ENCODE data around the gene CCR6.

Gene CCR6

DNA sequence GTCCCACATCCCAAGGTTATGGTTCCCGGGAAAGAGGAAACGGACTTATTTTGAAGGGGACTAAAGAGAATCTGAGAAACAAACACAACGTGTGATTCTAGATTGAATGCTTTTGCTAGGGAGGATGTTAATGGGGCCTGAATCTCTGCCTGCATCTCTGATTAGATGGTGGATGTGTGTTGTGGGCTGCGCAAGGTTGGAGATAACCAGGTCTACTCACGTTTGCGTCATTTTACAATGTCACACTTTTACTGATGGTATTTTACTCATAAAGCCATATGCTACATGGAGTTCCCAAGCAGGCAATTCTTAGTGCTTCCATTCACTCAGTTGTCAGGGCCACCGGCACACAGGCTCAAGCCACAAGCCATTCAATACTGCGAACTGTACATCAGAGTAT lies 23.2 kb upstream of the CCR6 start:
- no peak for DNase-seq

DNA sequence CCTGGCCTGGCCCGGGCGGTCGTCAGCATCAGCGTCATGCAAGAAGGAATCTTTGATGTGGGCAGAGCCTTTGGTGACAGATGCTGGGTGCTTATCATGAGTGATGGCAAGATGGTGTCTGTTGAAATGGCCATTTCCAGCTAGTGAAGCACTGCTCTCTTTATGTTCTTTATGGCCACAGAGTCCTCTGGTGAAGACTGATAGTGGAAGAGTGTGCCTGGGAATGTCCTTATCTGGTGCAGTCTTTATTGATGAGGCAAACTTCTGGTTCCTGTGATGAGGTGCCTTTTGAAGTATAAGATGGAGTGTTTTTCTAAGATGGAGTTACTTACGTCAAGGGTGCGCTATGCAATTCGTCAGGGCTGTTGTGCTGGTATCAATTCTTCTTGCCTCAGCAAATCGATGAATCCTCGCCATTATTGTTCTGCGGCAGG lies 22.6 kb upstream of the CCR6 start:
- no peak for DNase-seq

DNA sequence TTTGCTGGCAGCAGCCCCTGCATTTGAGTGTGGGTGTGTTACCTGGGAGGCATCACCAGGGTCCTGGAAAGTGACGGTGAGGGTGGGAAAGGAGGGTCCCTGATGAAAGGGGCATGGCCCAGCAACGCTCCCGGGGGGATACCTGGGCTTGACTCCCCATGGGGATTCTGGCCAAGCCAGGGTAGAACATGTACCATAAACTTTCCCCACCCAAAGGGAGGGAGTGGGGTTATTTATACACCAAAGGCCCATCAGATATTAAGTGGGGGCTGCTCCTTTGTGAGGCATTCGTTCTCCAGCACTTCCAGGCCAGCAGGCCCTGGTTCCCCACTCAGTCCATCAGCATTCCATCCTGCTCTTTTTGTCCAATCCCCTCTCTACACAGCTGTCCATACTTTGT lies 20.6 kb upstream of the CCR6 start:
- no peak for DNase-seq

DNA sequence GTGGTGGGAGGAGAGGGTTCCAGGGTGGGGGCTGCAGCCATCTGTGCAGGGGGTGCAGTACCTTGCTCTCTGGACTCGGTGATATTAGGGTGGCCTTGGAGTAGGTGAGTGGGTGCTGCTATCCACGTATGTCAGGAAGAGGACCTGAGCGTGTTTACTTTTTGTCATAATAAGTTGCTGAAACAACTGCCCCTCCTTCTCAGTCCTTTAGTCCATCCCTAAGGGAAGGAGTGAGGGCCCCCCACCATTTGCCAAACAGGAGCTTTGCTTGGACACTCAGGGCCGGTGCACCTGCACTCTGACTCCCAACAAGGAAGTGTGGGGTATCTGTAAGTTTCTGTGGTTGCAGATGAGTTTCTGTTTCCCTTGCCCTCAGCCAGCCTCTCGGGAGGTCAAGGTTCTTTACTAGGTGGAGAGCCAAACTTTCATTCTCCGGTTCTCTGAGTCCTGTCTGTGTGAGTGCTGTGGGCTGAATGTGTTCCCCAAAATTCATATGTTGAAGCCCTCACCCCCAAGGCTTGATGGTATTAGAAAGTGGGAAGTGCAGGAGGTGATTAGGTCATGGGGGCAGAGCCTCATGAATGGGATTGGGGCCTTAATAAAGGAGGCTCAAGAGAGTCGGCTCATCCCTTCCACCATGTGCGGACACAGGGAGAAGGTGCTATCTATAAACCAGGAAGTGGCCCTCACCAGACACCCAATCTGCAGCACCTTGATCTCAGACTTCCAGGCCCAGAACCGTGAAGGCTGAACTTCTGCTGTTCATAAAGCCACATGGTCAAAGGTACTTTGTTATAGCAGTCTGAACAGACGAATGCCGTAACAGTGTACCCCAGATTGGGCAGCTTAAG lies 19.6 kb upstream of the CCR6 start:
- DNase-seq = no peak

DNA sequence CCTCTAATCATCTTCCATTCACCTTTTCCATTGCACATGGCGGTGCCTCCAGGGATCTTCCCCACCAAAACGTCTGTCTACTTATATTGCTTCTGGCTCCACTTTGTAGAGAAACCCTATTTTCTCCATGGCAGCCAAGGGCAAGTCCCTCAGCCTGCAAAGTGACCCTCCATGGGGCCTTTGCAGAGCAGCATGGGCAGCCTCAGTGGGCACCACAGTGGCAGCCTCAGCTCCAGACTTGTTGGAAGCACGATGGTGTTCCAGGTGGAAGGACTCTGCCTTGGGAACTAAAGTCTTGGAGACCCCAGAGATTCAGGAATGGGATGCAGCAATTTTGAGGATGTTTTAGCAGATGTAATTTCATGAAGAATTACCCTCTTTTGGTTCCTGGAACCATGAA lies 18.5 kb upstream of the CCR6 start:
- no peak for DNase-seq

DNA sequence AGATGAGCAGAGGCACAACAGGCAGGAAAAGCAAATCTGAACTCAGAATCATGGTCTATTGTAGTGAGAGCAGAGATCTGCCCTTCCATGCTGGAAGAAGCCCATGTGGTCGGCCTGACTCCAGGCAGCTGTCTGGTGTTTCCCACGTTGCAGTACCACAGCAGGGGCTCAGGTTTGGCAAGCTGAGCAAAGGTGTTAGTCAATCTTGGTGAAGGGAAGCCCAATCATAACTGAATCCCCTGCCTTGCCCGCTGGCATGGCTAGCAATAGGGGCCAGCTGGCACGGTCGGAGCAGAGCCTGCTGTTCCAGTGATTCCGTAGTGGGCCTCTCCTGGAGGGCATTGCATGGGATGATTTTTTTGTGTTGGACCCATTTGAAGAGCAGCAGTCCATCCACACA lies 17.8 kb upstream of the CCR6 start:
- no peak for DNase-seq

DNA sequence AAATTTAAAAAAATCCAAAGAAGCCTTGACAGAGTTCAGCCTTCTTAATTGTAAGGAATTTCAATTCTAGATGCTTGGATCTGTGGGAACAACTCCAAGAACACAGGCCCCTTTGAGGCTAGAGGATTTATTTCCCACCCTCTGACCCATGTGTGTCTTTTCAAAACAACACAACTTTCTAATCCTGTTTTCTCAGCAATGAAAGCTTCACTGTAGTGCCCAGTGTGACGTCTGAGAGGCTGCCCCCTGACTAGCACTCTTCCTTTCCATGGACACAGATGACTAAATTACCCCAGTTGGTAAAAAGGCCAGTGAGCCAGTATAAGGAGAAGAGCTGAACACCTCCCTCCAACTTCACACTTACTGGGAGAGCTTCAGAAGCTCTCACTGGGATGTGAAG lies 16.5 kb upstream of the CCR6 start:
- no peak for DNase-seq

DNA sequence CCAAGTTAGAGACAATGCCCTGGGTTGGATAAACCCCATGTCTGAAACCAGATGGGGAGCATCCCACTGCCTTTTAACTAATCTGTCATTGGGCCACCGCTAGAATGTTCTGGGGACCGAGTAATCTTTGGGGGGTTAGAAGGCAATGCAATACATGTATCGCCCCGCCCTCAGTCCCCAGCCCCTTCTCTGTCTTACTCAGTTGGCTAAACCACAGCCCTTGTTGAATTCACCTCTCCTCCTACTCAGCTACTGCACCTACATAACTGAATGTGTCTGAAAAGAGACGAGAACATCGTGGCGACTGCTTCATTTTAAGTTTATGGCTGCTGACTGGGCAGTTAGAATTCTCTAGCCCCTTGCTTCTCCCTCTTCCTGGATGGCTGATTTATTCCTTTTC lies 15.1 kb upstream of the CCR6 start:
- no peak for DNase-seq

DNA sequence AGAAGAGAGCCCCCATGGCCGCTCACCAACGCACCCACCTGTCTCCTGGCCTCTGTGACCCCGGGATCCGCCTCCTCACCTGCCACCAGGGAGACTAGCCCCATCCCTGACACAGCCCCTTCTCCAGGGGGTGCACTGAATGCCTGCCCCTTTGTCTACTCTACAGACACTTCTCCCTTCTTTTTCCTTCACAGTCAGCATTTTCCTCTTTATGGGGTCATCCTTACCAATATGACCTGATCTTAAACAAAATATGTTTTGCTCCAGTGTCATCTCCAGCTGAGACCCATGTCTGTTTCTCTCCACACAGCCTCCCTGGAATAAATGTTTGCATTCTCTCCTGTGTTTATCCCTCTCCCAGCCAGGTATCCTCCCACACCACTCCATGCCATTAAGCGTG lies 14.6 kb upstream of the CCR6 start:
- DNase-seq = no peak

DNA sequence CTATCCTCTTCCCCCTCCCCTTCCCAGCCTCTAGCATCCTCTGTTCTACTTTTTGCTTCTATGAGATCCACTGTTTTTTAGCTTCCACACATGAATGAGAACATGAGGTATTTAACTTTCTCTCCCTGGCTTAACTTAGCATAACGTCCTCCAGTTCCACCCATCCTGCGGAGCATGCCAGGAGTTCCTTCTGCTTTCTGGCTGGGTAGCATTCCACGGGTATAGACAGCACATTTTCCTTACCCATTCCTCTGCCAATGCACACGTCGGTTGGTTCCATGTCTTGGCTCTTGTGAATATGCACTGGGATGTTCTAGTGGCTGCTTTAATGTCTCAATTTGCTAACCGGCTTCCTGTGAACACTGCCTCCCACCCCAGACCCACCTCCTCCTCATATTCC lies 13.2 kb upstream of the CCR6 start:
- DNase-seq = no peak

DNA sequence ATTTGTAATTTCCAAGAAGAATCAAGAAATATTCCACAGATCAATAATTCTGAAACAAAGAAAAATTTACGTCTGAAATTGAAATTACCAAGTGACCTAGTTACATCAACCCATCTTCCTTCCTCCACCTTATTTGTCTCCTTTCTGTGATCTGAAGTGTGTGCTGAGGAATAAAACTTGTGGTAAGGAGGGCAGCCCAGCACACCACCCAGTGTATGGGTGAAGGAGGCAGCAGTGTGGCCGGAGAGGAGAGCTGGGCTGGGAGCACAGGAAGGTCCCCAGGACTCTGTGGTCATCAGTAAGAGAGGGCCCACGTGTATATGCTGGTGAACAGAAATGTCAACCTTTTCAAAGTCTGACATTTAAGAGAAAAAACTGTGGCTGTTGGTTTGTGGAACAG lies 11.3 kb upstream of the CCR6 start:
- DNase-seq = no peak

DNA sequence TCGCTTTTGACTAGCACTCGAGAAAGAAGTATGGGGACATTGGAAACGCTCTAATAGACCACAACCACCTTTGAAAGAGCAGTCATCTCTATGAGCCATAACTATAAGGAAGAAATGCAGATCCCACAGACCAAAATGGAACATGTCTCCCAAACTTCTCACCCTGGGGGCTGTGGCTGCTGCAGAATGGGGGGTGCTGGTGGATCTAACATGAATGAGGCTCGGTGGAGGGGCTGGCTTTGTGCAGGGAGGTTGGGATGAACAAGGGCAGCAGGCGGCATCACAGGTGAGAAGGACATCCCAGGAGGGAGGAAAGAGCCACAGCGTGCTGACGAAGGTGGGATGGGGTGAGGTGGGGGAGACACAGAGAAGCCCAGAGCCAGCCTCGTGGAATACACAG lies 10.5 kb upstream of the CCR6 start:
- DNase-seq = no peak

DNA sequence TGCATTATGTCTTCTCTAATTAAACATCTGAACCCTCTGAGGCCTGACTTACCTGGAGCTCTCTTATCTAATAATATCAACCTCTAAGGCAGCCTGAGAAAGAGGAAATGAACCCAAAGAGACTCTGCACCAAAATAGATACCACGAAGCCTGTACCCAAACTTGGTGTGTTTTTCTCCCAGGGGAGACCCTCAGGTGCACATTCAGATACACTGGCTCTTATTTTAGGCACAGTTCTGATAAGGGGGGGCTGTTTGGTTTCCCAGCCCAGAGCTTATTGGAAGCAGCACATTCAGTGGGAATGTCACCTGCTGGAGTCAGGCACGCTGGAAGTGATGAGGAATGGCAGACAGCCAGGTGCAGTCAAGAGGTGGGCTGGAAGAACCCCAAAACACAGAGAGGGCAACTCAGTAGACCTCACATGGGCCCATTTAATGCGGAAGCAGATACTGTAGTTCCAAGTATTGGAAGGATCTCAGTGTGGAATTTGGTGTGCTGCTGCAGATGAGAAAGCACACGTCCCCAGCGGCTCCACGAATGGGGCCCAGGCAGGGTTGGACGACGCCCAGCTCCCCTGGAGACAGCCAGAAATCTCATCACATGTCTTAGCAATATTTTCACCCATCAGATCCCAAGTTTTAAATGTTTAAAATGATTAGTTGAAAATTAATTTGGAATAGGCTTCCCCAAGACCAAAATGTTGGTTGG lies 9.7 kb upstream of the CCR6 start:
- DNase-seq = no peak

DNA sequence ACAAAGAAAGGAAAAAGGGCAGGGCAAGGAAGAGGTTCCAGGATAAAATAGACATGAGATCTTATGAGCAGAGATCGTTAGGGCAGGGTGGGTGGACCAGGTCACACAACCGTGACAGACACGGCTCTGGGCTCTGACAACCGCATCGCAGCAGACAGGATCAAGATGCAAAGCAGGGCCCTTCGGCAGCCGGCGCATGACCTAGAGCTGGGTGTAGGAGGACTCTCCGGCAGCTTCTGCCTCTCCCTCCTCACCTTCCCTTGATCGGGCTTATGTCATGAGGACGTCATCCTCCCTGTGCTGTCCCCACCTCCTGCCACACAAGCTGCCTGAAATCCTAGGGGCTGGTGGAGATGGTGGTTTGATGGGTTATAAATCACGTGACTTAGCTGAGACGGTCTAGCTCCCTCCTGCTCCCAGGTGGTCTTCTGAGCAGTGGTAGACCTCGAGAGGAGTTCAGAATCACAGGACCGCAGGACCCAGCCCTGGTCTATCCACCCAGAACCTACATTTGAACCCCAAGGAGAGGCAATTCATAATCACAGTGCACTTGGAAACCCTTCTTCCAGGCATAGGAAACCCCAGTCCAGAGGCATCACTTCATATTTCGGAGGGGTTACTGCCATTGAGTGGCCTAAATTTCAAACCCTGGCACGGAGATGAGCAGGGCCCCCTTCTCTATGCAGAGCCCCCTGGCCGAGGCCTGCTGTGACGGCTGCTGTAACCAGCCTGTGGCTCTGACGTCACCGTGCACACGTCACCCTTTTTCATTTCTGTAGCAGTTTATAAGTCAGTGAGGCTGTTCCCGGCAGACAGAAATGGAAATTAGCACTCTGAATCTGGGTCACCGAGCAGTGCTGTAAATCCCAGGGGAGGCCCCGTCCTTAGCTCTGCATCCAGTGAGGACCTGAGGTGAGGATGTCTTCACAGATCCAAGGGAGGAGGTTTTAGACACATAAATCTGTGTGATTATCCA lies 8.7 kb upstream of the CCR6 start:
- no peak for DNase-seq

DNA sequence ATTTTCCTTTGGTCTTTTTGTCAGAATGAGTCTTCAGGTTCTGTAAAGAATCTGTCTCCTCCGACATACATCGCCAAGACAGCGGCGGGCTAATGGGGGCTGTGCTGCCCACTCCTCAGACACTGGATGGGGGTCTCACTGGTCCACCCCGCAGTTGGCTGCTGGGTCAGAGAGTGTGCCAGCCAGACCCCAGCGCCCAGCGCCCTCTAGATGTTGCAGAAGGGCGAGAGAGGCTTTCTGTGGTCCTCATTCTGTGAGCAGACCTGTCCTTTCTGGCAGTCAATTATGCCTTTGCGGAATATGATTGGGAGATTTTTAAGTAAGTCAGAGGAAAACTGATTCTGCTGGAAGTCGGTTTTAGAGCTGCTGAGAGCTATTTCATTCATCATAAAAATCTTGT lies 7.8 kb upstream of the CCR6 start:
- DNase-seq = no peak

DNA sequence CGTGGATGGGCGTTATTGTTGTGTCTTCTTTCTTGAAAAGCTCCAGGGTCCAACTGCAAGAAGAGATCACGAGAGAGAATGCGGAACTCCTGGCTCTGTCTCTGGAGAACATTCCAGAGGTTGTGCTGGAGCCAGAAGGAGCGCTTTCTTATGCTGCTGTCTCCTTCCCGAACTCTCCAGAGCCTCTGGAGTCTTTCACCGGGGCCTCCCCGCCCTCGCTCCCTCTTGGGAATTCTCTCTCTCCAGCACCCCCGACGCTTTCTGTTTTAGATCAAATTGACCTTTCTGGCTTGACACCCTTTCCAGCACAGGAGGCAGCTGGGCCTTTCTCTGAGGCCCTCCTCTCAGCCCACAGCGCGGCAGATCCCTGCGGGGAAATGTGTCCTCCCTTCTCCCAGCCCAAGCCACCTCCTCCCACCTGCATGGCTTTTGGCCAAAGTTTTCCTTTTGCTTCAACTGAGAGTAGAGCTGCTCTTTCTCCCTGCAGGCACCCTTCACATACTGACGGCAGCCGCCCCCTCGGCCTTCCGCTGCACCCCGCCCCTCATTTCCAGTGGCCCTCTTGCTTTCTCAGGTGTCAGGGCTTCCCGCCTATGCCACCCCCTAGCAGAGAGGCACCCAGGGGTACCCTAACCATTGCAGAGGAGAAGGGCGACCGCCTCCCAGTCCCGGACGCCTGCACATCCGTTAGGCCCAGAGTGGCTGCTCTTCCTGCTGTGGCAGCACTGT lies 6.6 kb upstream of the CCR6 start:
- DNase-seq = no peak

DNA sequence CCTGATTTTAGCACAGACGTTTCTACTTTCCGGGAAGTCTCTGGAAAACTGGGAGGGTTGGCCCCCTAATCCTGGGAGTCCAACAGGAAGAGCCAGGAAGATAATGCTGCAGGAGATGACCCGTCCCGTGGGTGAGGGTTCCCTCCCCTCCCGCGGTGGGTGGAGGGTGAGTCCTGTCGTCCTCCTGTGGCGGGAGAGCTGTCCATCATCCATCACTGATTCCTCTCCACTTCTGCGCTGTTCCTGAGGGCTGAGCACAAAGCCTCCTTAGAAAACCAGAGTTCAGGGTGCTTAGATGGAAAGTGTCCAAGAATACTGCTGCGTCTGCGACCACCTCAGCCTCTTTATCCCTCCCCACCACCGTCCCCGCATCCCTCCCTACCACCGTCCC lies 6.1 kb upstream of the CCR6 start:
- DNase-seq = no peak

DNA sequence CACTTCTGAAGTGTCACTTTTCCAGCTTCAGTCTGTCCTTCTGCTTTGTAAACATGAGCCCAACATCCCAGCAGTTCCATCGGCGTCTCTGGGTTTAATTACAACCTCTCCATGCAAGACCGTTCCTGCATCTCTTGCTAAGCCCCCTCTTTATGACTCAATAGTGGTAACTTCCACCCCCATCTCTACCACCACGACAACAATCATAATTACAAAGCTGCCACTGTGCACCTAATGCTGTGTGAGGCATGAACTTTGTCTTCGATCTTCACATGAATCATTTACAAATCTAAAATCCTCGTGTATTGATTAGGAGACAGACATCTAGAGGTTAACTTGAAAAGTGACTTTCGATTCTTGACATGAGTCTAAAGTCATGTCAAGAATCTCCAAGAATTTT lies 4.9 kb upstream of the CCR6 start:
- DNase-seq = no peak

DNA sequence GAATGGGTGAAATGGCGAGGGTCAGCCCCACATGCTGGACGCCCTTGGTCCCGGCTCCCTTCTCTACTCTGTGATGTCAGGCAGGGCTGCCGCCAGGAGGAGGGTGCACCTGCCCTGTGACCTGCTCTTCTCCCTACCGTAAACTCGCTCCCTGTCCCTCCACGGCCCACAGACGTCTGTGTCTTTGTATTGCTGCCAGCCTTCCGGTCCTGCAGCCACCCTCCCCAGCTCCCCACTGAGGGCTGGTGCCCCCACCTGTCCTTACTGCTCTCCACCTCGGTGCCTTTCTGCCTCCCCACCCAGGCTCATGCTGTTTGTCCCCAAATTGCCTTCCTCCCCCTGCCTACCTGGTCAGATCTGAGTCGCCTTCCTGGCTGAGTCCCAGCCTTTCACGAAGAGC lies 4.1 kb upstream of the CCR6 start:
- DNase-seq = no peak

DNA sequence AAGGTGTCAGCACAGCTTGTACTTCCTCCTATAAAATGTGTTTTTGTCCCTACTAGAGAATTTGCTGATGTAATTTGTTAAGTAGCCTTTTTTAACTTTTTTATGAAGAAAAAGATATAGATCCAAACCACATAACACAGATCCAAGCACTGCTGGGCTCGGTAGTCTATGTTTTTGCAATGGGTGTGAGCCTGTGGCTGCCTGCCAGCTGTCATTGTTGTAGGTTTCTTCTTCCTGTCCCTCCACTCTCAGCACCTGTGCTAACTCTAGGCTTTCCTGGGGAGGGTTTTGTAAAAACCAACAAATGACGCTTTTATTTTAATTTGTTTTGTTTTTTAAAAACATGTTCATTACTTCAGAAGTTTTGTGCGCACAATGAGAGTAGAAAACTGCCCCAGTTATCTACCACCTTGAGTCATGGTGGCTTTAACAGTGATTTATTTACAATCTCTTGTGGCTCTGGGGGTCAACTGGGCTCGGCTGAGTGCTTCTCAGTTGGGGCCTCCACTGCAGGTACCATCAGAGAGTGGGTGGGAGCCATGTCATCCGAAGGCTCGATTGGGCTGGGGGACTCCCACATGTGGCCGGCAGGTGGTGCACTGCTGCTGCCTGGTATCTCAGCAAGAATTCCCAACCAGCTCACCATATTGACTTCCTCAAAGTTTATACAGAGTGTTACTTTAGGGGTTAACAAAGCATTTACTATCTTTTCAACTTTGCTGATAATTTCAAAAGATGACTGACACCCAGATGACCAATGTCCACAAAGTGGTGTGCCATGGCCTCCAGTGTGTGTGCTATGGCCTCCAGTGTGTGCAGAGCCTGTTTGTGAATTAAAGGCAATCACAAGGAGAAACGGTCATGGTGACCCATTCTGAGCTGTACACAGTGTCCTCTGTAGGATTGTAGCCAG lies 3.0 kb upstream of the CCR6 start:
- no peak for DNase-seq

DNA sequence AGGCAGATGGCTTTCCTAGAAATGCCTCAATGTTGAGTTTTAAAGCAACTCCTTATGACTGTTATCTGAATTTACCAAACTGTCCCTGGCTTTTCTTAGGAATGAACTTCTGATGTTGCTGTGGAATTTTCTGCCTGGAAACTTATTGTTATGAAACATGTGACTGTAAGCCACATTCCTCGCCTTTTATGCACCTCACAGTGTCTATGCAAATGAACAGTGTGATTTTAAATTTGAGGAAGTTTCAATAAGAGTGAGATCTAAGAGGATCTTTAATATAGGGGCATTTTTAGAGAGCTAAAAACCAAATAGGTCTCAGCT lies 2.4 kb upstream of the CCR6 start:
- DNase-seq = no peak

DNA sequence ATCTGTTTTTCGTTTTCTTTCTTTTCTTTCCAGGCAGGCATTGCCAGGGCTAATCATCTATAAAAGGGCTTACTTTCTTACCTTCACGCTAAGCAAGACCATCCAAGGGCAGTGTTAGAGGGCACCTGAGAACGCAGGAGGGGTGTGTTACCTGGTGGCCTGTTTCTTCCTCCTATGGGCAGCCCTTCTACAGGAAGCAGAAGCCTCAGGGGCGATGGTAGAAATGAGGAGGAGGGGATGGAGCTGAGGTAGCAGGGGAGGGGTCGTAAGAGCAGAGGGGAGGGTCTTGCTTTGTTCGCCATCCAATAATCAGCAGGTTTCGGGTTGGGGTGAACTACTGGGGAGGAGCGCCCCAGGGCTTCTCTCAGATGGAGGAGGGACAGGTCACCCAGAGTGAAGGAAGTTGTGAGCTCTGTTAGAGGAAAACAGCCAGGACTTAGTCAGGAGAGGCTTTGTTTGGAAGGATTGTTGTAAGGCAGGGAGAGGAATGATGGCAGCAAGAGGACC lies 1.5 kb upstream of the CCR6 start:
- no peak for DNase-seq

All from NCI-H446 (cell line).